SU-DHL-6 (cell line): ENCODE data around the gene NCKAP5.

Source experiments
- H2AFZ ChIP-seq: fragments of 200-600 bp; sonication (generic); 2 replicates; pipeline ENCODE4 v1.6.1; 2014; ENCODE audit warnings: low read depth, mild to moderate bottlenecking, moderate library complexity, mixed read lengths, antibody characterized with exemption, low read length; ENCODE audit not compliant: severe bottlenecking
- H3F3A ChIP-seq: fragments of 200-600 bp; shearing (Covaris generic); 2 replicates; pipeline ENCODE4 v1.6.0; 2016; ENCODE audit warnings: antibody characterized with exemption, mild to moderate bottlenecking; ENCODE audit not compliant: insufficient read depth
- H3K27ac ChIP-seq: fragments of 200-600 bp; sonication (generic); 2 replicates; pipeline ENCODE4 v1.5.1; 2016; ENCODE audit warnings: low read depth, mild to moderate bottlenecking, low read length, moderate library complexity, mixed read lengths
- H3K27me3 ChIP-seq: fragments of 200-600 bp; sonication (generic), shearing (Covaris generic); 2 replicates; pipeline ENCODE4 v1.6.0; 2014; ENCODE audit warnings: mild to moderate bottlenecking, low read length
- H3K36me3 ChIP-seq: fragments of 200-600 bp; sonication (generic); 2 replicates; pipeline ENCODE4 v1.6.1; 2014; ENCODE audit warnings: mild to moderate bottlenecking, low read length, mixed read lengths
- H3K4me2 ChIP-seq: fragments of 300-600, 200-600 bp; shearing (Covaris generic), sonication (generic); 2 replicates; pipeline ENCODE4 v1.6.0; 2014; ENCODE audit warnings: low read length, low read depth, mild to moderate bottlenecking; ENCODE audit not compliant: poor library complexity, severe bottlenecking
- H3K4me3 ChIP-seq: fragments of 200-600 bp; sonication (generic); 2 replicates; pipeline ENCODE4 v1.5.1; 2014; ENCODE audit warnings: antibody characterized with exemption, low read length, mild to moderate bottlenecking, mixed read lengths; ENCODE audit not compliant: insufficient read depth, poor library complexity, severe bottlenecking
- H3K79me2 ChIP-seq: fragments of 200-600 bp; sonication (generic); 2 replicates; pipeline ENCODE4 v1.6.1; 2014; ENCODE audit warnings: mild to moderate bottlenecking, low read length, moderate library complexity; ENCODE audit not compliant: insufficient read depth
- H3K9ac ChIP-seq: fragments of 200-600 bp; sonication (generic); 2 replicates; pipeline ENCODE4 v1.7.0; 2014; ENCODE audit warnings: mild to moderate bottlenecking, low read length
- H3K9me2 ChIP-seq: fragments of 200-600 bp; sonication (generic); replicated peaks from 2 replicates; pipeline ENCODE4 v1.6.1; 2014; ENCODE audit warnings: low read length; ENCODE audit not compliant: insufficient read depth
- H3K9me3 ChIP-seq: fragments of 200-600 bp; sonication (generic); 2 replicates; pipeline ENCODE4 v1.6.1; 2014; ENCODE audit warnings: low read length, mixed read lengths; ENCODE audit not compliant: insufficient read depth
- H4K20me1 ChIP-seq: fragments of 200-600 bp; sonication (generic); 2 replicates; pipeline ENCODE4 v1.6.1; 2014; ENCODE audit warnings: low read depth, mild to moderate bottlenecking, antibody characterized with exemption, low read length, moderate library complexity, mixed read lengths
- CTCF ChIP-seq: fragments of 200-600 bp; sonication (generic); IDR thresholded peaks from one replicate; pipeline ENCODE4 v1.5.1; 2017; ENCODE audit warnings: antibody characterized with exemption, mild to moderate bottlenecking, low read length, moderate library complexity; ENCODE audit not compliant: insufficient read depth, poor library complexity, severe bottlenecking
- EZH2phosphoT487 ChIP-seq: fragments of 200-600 bp; sonication (generic), shearing (Covaris generic); conservative IDR thresholded peaks from 2 replicates; pipeline ENCODE4 v1.6.1; 2018; ENCODE audit warnings: mild to moderate bottlenecking, antibody characterized with exemption, low read length, moderate library complexity, mixed read lengths

The NCKAP5 gene

GRCh38 chr2:133303150-133303549 lies 265.1 kb downstream of the NCKAP5 start:
- no peaks in the 10 kb centered on the region for H3F3A ChIP-seq
- no peak overlapping the region for H3K4me3 ChIP-seq
- H4K20me1 ChIP-seq: no peaks in the 10 kb centered on the region
- H3K9me3 ChIP-seq: no peaks in the 10 kb centered on the region
- TF ChIP-seq CTCF (no peak), EZH2phosphoT487 (no peak)
- H3K79me2 ChIP-seq: no peaks in the 10 kb centered on the region
- no peak overlapping the region for H2AFZ ChIP-seq
- no peak overlapping the region for H3K4me2 ChIP-seq
- no peaks in the 10 kb centered on the region; the same call in 1 of the 2 replicates for H3K9me2 ChIP-seq
- no peaks in the 10 kb centered on the region for H3K27me3 ChIP-seq
- H3K9ac ChIP-seq: no peak overlapping the region
- no peaks in the 10 kb centered on the region for H3K36me3 ChIP-seq
- no peak overlapping the region for H3K27ac ChIP-seq

- Histone ChIP-seq H3K27ac (no peak overlapping the region), H3K4me2 (no peak overlapping the region), H3K9me3 (no peaks in the 10 kb centered on the region), H3F3A (no peaks in the 10 kb centered on the region), H3K9me2 (no peaks in the 10 kb centered on the region; the same call in 1 of the 2 replicates), H3K27me3 (no peaks in the 10 kb centered on the region), H2AFZ (no peak overlapping the region), H3K79me2 (no peaks in the 10 kb centered on the region), H3K9ac (no peak overlapping the region), H3K4me3 (no peak overlapping the region), H3K36me3 (no peaks in the 10 kb centered on the region), H4K20me1 (no peaks in the 10 kb centered on the region)
- TF ChIP-seq CTCF (no peak), EZH2phosphoT487 (no peak)
Measured at GRCh38 chr2:133296401-133296800, 271.9 kb downstream of the NCKAP5 start.

GRCh38 chr2:133293544-133294353 lies 274.5 kb downstream of the NCKAP5 start:
- H2AFZ ChIP-seq: no peak overlapping the region
- H3F3A ChIP-seq: no peaks in the 10 kb centered on the region
- H3K36me3 ChIP-seq: no peaks in the 10 kb centered on the region
- no peaks in the 10 kb centered on the region for H3K79me2 ChIP-seq
- H3K9me3 ChIP-seq: no peaks in the 10 kb centered on the region
- TF ChIP-seq CTCF: no peak
- no peak overlapping the region for H3K9ac ChIP-seq
- H3K9me2 ChIP-seq: no peaks in the 10 kb centered on the region; the same call in 1 of the 2 replicates
- no peaks in the 10 kb centered on the region for H3K27me3 ChIP-seq
- H3K4me2 ChIP-seq: no peak overlapping the region
- H3K4me3 ChIP-seq: no peak overlapping the region
- no peaks in the 10 kb centered on the region for H4K20me1 ChIP-seq
- no peak overlapping the region for H3K27ac ChIP-seq
